ENCODE data around the gene PGAP6.

GRCh38 chr16:425082-425718 is 43.4 kb upstream of the PGAP6 start, which contains the start of gene RAB11FIP3:
- peak; percentile 44 for TF ChIP-seq CTCF (IDR thresholded peaks at IDR 0.05; ENCODE audit: poor library complexity)
- no peak for TF ChIP-seq EZH2 (IDR thresholded peaks at IDR 0.05; ENCODE audit: borderline replicate concordance)
- no peak for TF ChIP-seq EZH2phosphoT487 (IDR thresholded peaks at IDR 0.05; ENCODE audit: low read depth, severe bottlenecking, unreplicated experiment)

All from hepatocyte (in vitro differentiated cells).